ENCODE data around the gene PCBD1. TPM values are rescaled to one million over a fixed set of nuclear protein-coding genes. Genes with fewer than 3 reads are reported as not detected.

PCBD1 gene
- 32.7 and 64.5 TPM in 2 replicates for total RNA-seq

GRCh38 chr10:70887804-70888800, at the start of gene PCBD1:
TSS of gene PCBD1 (minus strand) at chr10:70888565. CDS start at chr10:70888533, 32 bp downstream.

Other genes with a start within 250 kb of the PCBD1 start
- gene ADAMTS14, start 216.1 kb downstream of the PCBD1 start, total RNA-seq: not detected in 2 replicates
- not detected in 2 replicates for gene TBATA, start 103.2 kb downstream of the PCBD1 start, total RNA-seq
- gene SGPL1, start 72.6 kb downstream of the PCBD1 start, total RNA-seq: 19.1 and 23.0 TPM in 2 replicates

All from thoracic aorta endothelial cell (primary cell).